Measurements from ENCODE around the gene ALCAM.
"Not testable (repeated sequence)": the region's sequence is repeated elsewhere in the genome, so short reads cannot be mapped to it uniquely, and the experiment has no call there.

Gene ALCAM

GRCh38 chr3:105601756-105602155 is 235.0 kb downstream of the ALCAM start:
- DNase-seq, result not testable (repeated sequence)

DNA sequence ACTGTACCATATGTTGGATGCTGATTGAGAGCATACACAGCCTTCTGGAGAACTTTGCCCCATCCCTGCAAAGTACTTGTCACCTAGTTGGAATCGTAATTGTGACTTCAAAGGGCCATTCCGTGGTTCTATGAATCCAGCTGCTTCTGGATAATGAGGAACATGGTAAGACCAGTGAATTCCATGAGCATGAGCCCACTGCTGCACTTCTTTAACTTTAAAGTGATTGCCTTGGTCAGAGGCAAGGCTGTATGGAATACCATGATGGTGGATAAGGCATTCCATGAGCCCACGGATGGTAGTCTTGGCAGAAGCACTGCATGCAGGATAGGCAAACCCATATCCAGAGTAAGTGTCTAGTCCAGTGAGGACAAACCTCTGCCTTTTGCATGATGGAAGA is 235.6 kb downstream of the ALCAM start:
- not testable (repeated sequence) for DNase-seq

GRCh38 chr3:105603516-105603915 is 236.8 kb downstream of the ALCAM start:
- not testable (repeated sequence) for DNase-seq

- DNase-seq, result no peak
Observed at GRCh38 chr3:105606016-105606415, 239.3 kb downstream of the ALCAM start.

DNA sequence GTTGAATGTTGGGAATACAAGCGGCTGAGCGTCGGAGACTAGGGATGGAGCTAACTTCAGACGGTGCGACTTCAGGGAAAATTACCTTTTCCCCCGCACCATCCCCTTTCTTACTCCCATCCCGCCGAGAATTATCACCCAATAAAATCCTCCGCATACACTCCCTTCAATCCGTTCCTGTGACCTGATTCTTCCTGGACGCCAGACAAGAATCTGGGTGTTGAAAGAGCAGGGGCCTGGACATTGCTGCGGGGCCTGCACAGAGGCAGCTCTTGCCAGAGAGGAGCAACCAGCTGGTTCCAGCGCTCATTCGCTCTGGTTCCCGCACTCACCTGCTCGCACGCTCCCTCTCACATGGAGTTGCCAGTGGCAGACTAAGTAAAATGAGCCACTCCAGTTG is 241.9 kb downstream of the ALCAM start:
- DNase-seq, result no peak

DNA sequence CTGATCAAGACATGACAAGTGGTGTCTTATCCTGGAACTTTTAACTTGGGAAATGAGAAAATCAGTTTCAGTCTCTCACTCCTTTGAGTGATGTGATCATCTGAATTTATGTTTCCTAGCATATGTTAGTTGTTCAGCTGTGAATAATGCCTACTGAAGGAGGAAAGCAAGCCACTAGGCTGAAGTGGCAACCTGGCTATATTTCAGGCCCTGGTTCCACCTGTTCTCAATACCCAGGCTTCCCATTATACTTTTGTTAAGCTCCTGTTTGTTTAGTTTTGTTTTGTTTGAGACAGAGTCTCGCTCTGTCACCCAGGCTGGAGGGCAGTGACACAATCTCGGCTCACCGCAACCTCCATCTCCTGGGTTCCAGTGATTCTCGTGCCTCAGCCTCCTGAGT is 243.8 kb downstream of the ALCAM start:
- DNase-seq, result no peak

DNA sequence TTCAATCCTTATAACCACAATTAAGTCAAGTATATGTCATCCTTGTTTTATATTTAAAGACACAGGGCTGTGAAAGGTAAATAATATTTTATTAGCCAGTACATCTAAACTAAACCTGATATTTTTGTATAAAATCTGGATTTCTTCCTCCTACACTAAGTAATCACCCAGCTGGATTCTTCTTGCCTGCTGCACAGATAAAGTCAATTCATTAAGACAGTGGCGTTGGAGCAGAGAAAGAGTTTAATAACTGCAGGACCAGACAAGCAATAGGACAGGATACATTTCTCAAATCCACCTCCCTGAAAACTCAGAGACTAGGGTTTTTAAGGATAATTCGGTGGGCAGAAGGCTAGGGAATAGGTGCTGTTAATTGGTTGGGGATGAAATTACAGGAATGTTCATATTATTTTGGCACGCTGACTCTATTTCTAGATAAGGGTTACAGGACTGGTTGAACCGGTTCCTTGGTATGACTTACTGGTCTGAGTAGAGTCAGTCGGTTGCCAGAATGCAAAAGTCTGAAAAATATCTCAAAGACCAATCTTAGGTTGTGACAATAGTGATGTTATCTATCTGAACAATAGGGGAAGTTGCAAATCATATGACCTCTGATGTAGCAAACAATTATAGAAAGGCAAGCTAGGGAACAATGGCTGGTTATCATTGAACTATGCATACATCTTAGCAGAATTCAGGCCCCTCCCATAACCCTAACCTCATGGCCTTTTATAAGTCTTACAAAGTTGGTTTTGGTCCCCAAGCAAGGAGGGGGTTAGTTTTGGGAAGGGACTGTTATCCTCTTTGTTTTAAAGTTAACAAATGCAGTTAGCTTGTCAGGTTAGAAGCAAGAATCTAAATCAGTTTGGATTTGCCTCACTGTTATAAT is 244.8 kb downstream of the ALCAM start:
- peak; percentile 5 for DNase-seq

- DNase-seq, result no peak
Observed at GRCh38 chr3:105613120-105613519, 246.4 kb downstream of the ALCAM start.

GRCh38 chr3:105614288-105615030 is 247.8 kb downstream of the ALCAM start:
- peak; percentile 72 for DNase-seq

- no peak for DNase-seq
Observed at GRCh38 chr3:105615814-105616213, 249.1 kb downstream of the ALCAM start.

DNA sequence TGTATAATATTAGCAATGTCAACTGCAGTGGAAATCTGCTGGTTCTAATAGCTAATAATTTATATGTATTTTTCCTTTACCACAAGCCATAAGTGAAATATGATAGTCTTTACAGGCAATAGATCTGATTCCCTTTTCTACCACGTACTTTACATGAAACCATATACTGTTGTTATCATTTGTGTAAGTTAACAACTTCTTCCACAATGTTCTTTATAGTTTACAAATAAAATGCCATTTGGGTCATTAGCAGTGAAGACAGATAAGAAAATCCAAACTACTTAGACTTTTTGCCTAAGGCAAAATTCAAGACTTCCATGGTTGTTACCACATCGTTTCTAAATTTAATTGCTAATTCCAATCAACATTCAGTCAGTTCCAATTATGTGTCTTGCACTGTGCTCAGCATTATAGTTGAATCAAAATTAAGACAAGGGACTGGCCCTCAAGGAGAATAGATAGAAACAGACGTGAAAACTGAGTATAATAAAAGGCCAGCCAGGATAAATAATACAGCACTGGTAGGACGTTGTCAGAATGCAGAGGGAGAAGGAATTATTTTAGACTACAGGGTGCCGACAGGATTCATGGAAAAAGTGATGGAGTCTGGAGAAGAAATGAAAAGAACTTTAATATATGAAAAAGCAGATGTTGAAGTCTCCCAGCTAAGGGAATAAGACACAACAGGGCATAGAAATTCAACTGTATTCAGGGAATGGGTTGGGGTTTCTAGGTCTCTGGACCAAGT is 249.8 kb downstream of the ALCAM start:
- no peak for DNase-seq

DNA sequence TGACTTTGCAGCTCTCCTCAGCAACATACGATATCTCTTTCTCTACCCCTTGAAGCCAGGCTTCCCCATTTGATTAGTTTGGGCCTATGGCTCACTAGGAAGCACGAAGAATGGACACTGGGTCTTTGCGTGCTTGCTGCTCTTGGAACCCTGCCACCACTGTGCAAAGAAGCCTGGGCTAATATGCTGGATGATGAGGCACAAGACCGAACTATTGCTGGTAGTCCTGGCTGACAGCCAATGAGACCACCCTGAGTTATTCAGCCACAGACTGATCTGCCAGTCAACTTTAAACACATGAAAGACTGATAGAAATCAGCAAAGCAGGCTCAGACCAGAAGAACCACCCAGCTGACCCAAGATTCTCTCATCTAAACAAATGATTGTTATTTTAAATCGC is 251.8 kb downstream of the ALCAM start:
- DNase-seq, result no peak

GRCh38 chr3:105619651-105620050 is 252.9 kb downstream of the ALCAM start:
- DNase-seq, result no peak

DNA sequence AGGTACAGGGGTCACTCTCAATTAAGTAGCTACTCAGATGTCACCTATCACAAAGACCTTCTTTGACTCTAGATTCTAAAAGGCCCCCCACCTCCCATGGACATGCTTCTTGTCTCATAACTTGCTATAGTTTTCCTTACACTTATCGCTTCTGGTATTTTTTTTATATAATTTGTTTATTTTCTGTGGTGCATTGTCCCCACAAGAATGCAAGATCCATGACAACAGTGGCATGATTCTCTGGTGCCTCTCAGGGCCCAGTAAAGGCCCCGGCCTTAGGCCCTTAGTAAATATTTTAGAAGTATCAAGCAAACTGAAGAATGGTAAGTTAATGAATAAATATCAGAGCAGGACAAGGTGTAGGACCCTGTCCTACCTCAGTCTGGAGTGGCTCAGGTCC is 253.5 kb downstream of the ALCAM start:
- no peak for DNase-seq

DNA sequence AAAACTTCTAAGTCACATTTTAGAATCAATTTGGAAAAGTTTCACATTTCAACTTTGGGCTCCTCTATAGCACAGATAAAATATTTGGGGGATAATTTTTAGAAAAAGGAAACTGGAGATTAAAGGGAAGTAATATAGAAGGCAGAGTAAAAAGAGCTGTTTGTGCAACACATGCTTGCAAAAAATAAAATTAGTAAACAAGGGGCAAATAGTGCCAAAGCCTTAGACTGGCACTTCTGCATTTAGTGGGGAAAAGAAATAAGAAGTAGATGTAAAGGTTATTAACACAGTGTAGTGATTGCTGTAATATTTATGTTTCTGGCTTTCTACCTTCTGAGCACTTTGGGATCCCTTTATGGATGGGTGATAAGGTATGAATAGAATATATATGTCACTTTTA is 255.5 kb downstream of the ALCAM start:
- no peak for DNase-seq
